Smooth muscle cell (in vitro differentiated cells): ENCODE measurements around the gene LRMDA. TPM values are rescaled to one million over a fixed set of nuclear protein-coding genes. Genes with fewer than 3 reads are reported as not detected.
A peak's percentile ranks its signal among the peaks of the same experiment; 100 is the strongest.

ENCODE experiments used
- DNase-seq: peaks from one replicate; lab custom pipeline; 2025; ENCODE audit not compliant: unreplicated experiment; lab: John Stamatoyannopoulos, UW
- H2AFZ ChIP-seq: fragments of 200-600 bp; sonication (generic); 2 replicates; pipeline ENCODE4 v1.6.0; 2016; ENCODE audit warnings: antibody characterized with exemption, low read depth, mild to moderate bottlenecking
- H3F3A ChIP-seq: fragments of 200-600 bp; sonication (generic); 2 replicates; pipeline ENCODE4 v1.6.0; 2017; ENCODE audit warnings: antibody characterized with exemption, low read depth
- H3K27ac ChIP-seq: fragments of 200-600 bp; sonication (generic); 2 replicates; pipeline ENCODE4 v1.5.1; 2016; ENCODE audit warnings: low read depth, mild to moderate bottlenecking
- H3K27me3 ChIP-seq: fragments of 200-600 bp; sonication (generic); 2 replicates; pipeline ENCODE4 v1.6.1; 2016; ENCODE audit warnings: low read depth, mild to moderate bottlenecking
- H3K36me3 ChIP-seq: fragments of 200-600 bp; sonication (generic); 2 replicates; pipeline ENCODE4 v1.5.1; 2016; ENCODE audit warnings: low read depth
- H3K4me1 ChIP-seq: fragments of 200-600 bp; sonication (generic); 2 replicates; pipeline ENCODE4 v1.5.1; 2016; ENCODE audit warnings: low read depth
- H3K4me2 ChIP-seq: fragments of 200-600 bp; sonication (generic); 2 replicates; pipeline ENCODE4 v1.6.0; 2016; ENCODE audit warnings: mild to moderate bottlenecking
- H3K4me3 ChIP-seq: fragments of 200-600 bp; sonication (generic); 2 replicates; pipeline ENCODE4 v1.5.1; 2016; ENCODE audit warnings: mild to moderate bottlenecking
- H3K79me2 ChIP-seq: fragments of 200-600 bp; sonication (generic); 2 replicates; pipeline ENCODE4 v1.6.0; 2016; ENCODE audit warnings: low read depth, mild to moderate bottlenecking
- H3K9ac ChIP-seq: fragments of 200-600 bp; sonication (generic); 2 replicates; pipeline ENCODE4 v1.6.0; 2016; ENCODE audit warnings: low read depth
- H3K9me3 ChIP-seq: fragments of 200-600 bp; sonication (generic); replicated peaks from 2 replicates; pipeline ENCODE4 v1.5.1; 2016; ENCODE audit warnings: low read depth
- H4K20me1 ChIP-seq: fragments of 200-600 bp; sonication (generic); 2 replicates; pipeline ENCODE4 v1.6.0; 2016; ENCODE audit warnings: low read depth
- CTCF ChIP-seq: fragments of 200-600 bp; sonication (generic); IDR thresholded peaks from 2 replicates; pipeline ENCODE4 v1.5.1; 2017; ENCODE audit warnings: borderline replicate concordance, mild to moderate bottlenecking, antibody characterized with exemption; ENCODE audit not compliant: insufficient read depth, poor library complexity, severe bottlenecking
- WGBS: methylation state at CpG from one replicate; pipeline ENCODE4 v1.1.7; 2016; ENCODE audit warnings: low lambda C conversion rate; 5-methylcytosine and 5-hydroxymethylcytosine counted together
- polyA plus RNA-seq: library from polyadenylated mRNA; unstranded; fragments of >200 nt; fragmentation: Nextera tagmentation; extraction: Ambion mirVana; gene quantifications from 2 replicates; pipeline ENCODE4 v1.2.1, GENCODE V29; 2016
- total RNA-seq: library from RNA; depleted of rRNA; stranded (reverse); fragments of >200 nt; gene quantifications from 2 replicates; pipeline ENCODE4 v1.2.3, GENCODE V29; 2014

The LRMDA gene
- total and polyA plus RNA-seq, 2 experiments from 2014 or later = 1.5 to 1.6 TPM

- Histone ChIP-seq H3K4me1 (peaks cover 32% of the 10 kb centered on the region), H3K36me3 (no peaks in the 10 kb centered on the region), H3K4me2 (peak overlapping the region; percentile 83), H2AFZ (no peak overlapping the region), H3K27me3 (no peaks in the 10 kb centered on the region), H3K9me3 (no peaks in the 10 kb centered on the region), H3K27ac (peak overlapping the region; percentile 1), H3K9ac (no peak overlapping the region), H3K4me3 (peak overlapping the region; percentile 37), H3K79me2 (no peaks in the 10 kb centered on the region), H4K20me1 (no peaks in the 10 kb centered on the region), H3F3A (peaks cover 18% of the 10 kb centered on the region)
- DNase-seq = peak; percentile 61
- no peak for TF ChIP-seq CTCF
- WGBS = 5% methylated on average over 33 of the region's 33 CpGs
These were observed 680.8 kb downstream of the LRMDA start for GRCh38 chr10:76111986-76112825.

DNA sequence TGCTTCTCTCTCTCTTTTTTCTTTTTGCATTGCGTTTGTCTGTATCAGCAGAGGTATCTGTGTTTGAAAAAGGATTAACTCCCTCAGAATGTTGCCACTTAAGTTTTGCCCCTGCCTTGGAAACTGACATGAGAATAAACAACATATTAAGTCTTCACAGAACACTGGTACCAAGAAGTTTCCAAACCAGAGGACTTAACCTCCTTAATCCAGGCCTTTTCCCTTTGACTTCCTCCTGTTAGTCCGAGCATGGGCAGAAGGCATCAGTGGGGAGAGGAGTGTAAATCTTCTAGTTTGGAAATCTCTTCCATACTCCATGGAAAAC, 681.4 kb downstream of the LRMDA start:
- Histone ChIP-seq H3K36me3 (no peaks in the 10 kb centered on the region), H4K20me1 (no peaks in the 10 kb centered on the region), H3K27ac (peak overlapping the region; percentile 1), H3F3A (peaks cover 18% of the 10 kb centered on the region), H3K9me3 (no peaks in the 10 kb centered on the region), H2AFZ (no peak overlapping the region), H3K79me2 (no peaks in the 10 kb centered on the region), H3K9ac (no peak overlapping the region), H3K4me1 (peaks cover 32% of the 10 kb centered on the region), H3K4me2 (peak overlapping the region; percentile 83), H3K27me3 (no peaks in the 10 kb centered on the region), H3K4me3 (peak overlapping the region; percentile 37)
- no peak for DNase-seq
- TF ChIP-seq CTCF = no peak
- 0% methylated on average over 2 of the region's 2 CpGs for WGBS

- peak overlapping the region; percentile 83 for H3K4me2 ChIP-seq
These were observed 682.5 kb downstream of the LRMDA start for GRCh38 chr10:76113952-76114351.

More at GRCh38 chr10:76113952-76114351, 682.5 kb downstream of the LRMDA start:
- H3K79me2 ChIP-seq = no peaks in the 10 kb centered on the region
- no peak for DNase-seq
- H4K20me1 ChIP-seq = no peaks in the 10 kb centered on the region
- no peak overlapping the region for H3K4me3 ChIP-seq
- H3K36me3 ChIP-seq = no peaks in the 10 kb centered on the region
- no peaks in the 10 kb centered on the region for H3K9me3 ChIP-seq
- no peak for TF ChIP-seq CTCF
- no peaks in the 10 kb centered on the region for H3K27me3 ChIP-seq
- WGBS = 43% methylated on average over 4 of the region's 4 CpGs
- no peak overlapping the region for H3K27ac ChIP-seq
- H3K9ac ChIP-seq = no peak overlapping the region
- H3K4me1 ChIP-seq = peaks cover 32% of the 10 kb centered on the region
- no peak overlapping the region for H2AFZ ChIP-seq
- peaks cover 18% of the 10 kb centered on the region for H3F3A ChIP-seq
